IMR-90 (cell line): ENCODE measurements around the gene FNDC3B. TPM values are rescaled to one million over a fixed set of nuclear protein-coding genes. Genes with fewer than 3 reads are reported as not detected.

Experiments used
- ATAC-seq: fragments of 200-7000 bp; cut with Tn5 transposase; 2 replicates; pipeline ENCODE4 v1.9.1; 2020; ENCODE audit warnings: low read depth, mild to moderate bottlenecking, moderate library complexity
- BruUV-seq: library from RNA; stranded (reverse); fragments of 400-500 nt; replicated peaks from 2 replicates; lab custom pipeline; 2021; lab: Mats Ljungman, UMichigan
- CTCF ChIA-PET: fragments of 300-600 bp; formaldehyde crosslinking; extraction: SDS; loops from one replicate; lab custom pipeline; 2021; ENCODE audit warnings: antibody characterized with exemption; lab: Yijun Ruan, JAX
- POLR2A ChIA-PET: fragments of 300-600 bp; sonication (Branson Sonifier 250); formaldehyde crosslinking; loops from one replicate; lab custom pipeline; 2022; ENCODE audit warnings: antibody characterized with exemption; ENCODE audit not compliant: unreplicated experiment; lab: Charles Lee
- DNase-seq: peaks from one replicate; pipeline ENCODE4 v3.0.0; 2013
- H2AFZ ChIP-seq: replicated peaks from 2 replicates; pipeline ENCODE3; 2013; ENCODE audit warnings: low read length, mild to moderate bottlenecking; ENCODE audit not compliant: poor library complexity
- H2AK5ac ChIP-seq: 2 replicates; pipeline ENCODE4 v1.6.1; 2013; ENCODE audit warnings: low read depth, low read length, inconsistent platforms
- H2AK9ac ChIP-seq: replicated peaks from 2 replicates; pipeline ENCODE3; 2013; ENCODE audit warnings: mild to moderate bottlenecking, low read depth, low read length, moderate library complexity; ENCODE audit not compliant: poor library complexity
- H2BK120ac ChIP-seq: 2 replicates; pipeline ENCODE4 v1.6.1; 2013; ENCODE audit warnings: low read depth, low read length, inconsistent platforms
- H2BK15ac ChIP-seq: 3 replicates; pipeline ENCODE4 v1.6.1; 2013; ENCODE audit warnings: low read depth, low read length, inconsistent platforms
- H2BK20ac ChIP-seq: 2 replicates; pipeline ENCODE4 v1.6.1; 2013; ENCODE audit warnings: low read depth, mild to moderate bottlenecking, inconsistent platforms, low read length, moderate library complexity
- H2BK5ac ChIP-seq: 2 replicates; pipeline ENCODE4 v1.6.1; 2013; ENCODE audit warnings: mild to moderate bottlenecking, low read depth, low read length, inconsistent platforms; ENCODE audit not compliant: poor library complexity, severe bottlenecking
- H3K14ac ChIP-seq: replicated peaks from 2 replicates; pipeline ENCODE4 v1.6.1; 2013; ENCODE audit warnings: low read depth, low read length, inconsistent platforms
- H3K18ac ChIP-seq: 2 replicates; pipeline ENCODE4 v1.6.1; 2013; ENCODE audit warnings: low read depth, low read length, control low read depth
- H3K23ac ChIP-seq: 2 replicates; pipeline ENCODE4 v1.6.1; 2013; ENCODE audit warnings: low read depth, low read length, inconsistent platforms
- H3K27ac ChIP-seq: 2 replicates; pipeline ENCODE4 v1.5.1; 2013; ENCODE audit warnings: mild to moderate bottlenecking, control low read depth, low read length; ENCODE audit not compliant: insufficient read depth
- H3K27me3 ChIP-seq: 2 replicates; pipeline ENCODE4 v1.6.1; 2013; ENCODE audit warnings: low read length; ENCODE audit not compliant: control insufficient read depth, insufficient read depth
- H3K36me3 ChIP-seq: 2 replicates; pipeline ENCODE4 v1.6.1; 2013; ENCODE audit warnings: low read length, mixed read lengths; ENCODE audit not compliant: control insufficient read depth, insufficient read depth
- H3K4ac ChIP-seq: 2 replicates; pipeline ENCODE4 v1.6.1; 2013; ENCODE audit warnings: low read depth, low read length, inconsistent platforms
- H3K4me1 ChIP-seq: 2 replicates; pipeline ENCODE4 v1.6.1; 2013; ENCODE audit warnings: low read length, mixed read lengths; ENCODE audit not compliant: control insufficient read depth, insufficient read depth
- H3K4me2 ChIP-seq: 2 replicates; pipeline ENCODE4 v1.6.1; 2013; ENCODE audit warnings: low read depth, mild to moderate bottlenecking, control low read depth, low read length, moderate library complexity
- H3K4me3 ChIP-seq: 2 replicates; pipeline ENCODE4 v1.5.1; 2013; ENCODE audit warnings: low read depth, mild to moderate bottlenecking, control low read depth, low read length, moderate library complexity; ENCODE audit not compliant: insufficient read depth
- H3K56ac ChIP-seq: 2 replicates; pipeline ENCODE4 v1.6.1; 2013; ENCODE audit warnings: low read length, inconsistent platforms; ENCODE audit not compliant: insufficient read depth; ENCODE audit errors: extremely low read depth
- H3K79me1 ChIP-seq, 2 experiments: 2 replicates each; pipeline ENCODE4 v1.6.1; 2013; ENCODE audit warnings: low read length in 2 of 2, inconsistent platforms in 1 of 2, low read depth in 1 of 2
- H3K9ac ChIP-seq: 2 replicates; pipeline ENCODE4 v1.6.1; 2013; ENCODE audit warnings: low read depth, low read length, control low read depth
- H3K9me1 ChIP-seq: 2 replicates; pipeline ENCODE4 v1.6.1; 2013; ENCODE audit warnings: low read length, inconsistent platforms; ENCODE audit not compliant: insufficient read depth
- H3K9me3 ChIP-seq: 2 replicates; pipeline ENCODE4 v1.6.1; 2013; ENCODE audit warnings: low read length; ENCODE audit not compliant: control insufficient read depth, insufficient read depth
- H4K20me1 ChIP-seq: 2 replicates; pipeline ENCODE4 v1.6.1; 2013; ENCODE audit warnings: low read length, inconsistent platforms; ENCODE audit not compliant: insufficient read depth
- H4K5ac ChIP-seq: 2 replicates; pipeline ENCODE4 v1.6.1; 2013; ENCODE audit warnings: mild to moderate bottlenecking, low read depth, low read length, control low read depth
- H4K8ac ChIP-seq, 2 experiments: 2 replicates each; pipeline ENCODE4 v1.6.1; 2013; ENCODE audit warnings: low read depth in 2 of 2, low read length in 2 of 2, control low read depth in 1 of 2, inconsistent platforms in 1 of 2
- H4K91ac ChIP-seq: 2 replicates; pipeline ENCODE4 v1.6.1; 2013; ENCODE audit warnings: low read depth, low read length, inconsistent platforms; ENCODE audit not compliant: insufficient read depth
- ELK1 ChIP-seq: fragments of 150-350 bp; IDR thresholded peaks from 2 replicates; pipeline ENCODE4 v1.6.1; 2016; ENCODE audit warnings: low read depth, mild to moderate bottlenecking, low read length, moderate library complexity, borderline replicate concordance
- POLR2A ChIP-seq: IDR thresholded peaks from 2 replicates; pipeline ENCODE4 v1.6.1; 2012; ENCODE audit warnings: mild to moderate bottlenecking, low read depth, low read length
- SMC3 ChIP-seq: fragments of 150-350 bp; IDR thresholded peaks from 2 replicates; pipeline ENCODE4 v1.6.1; 2016; ENCODE audit warnings: low read depth, mild to moderate bottlenecking, antibody characterized with exemption, low read length, moderate library complexity
- WGBS, 2 experiments: methylation state at CpG; one replicate each; pipeline versions ENCODE4 v1.1.5 to v1.1.7; 2013; ENCODE audit warnings: missing lambda C conversion rate in 2 of 2; ENCODE audit not compliant: insufficient read length in 1 of 2; ENCODE audit errors: extremely low coverage in 2 of 2; 5-methylcytosine and 5-hydroxymethylcytosine counted together
- dilution Hi-C: fragments of 300-500 bp; cut with HindIII; formaldehyde crosslinking; loops from one replicate; pipeline ENCODE4 v1.14.3; 2018; ENCODE audit warnings: low sequenced_read_pairs; ENCODE audit not compliant: unreplicated experiment
- in situ Hi-C: fragments of 300-500 bp; cut with MboI; formaldehyde crosslinking; loops from 3 replicates; pipeline ENCODE4 v1.14.3; 2019; ENCODE audit warnings: low sequenced_read_pairs, inconsistent platforms, mixed read lengths
- intact Hi-C: fragments of 100-400 bp; cut with micrococcal nuclease; formaldehyde crosslinking; loops from 2 replicates; pipeline ENCODE4 v1.10.0; 2022
- polyA plus RNA-seq, 3 experiments: library from polyadenylated mRNA; depleted of rRNA; stranded (reverse); fragments of >200 nt; gene quantifications; 2 replicates each; pipeline ENCODE4 v1.2.3, GENCODE V29; 2012; ENCODE audit warnings: low replicate concordance in 1 of 3
- total RNA-seq: library from RNA; depleted of rRNA; stranded (reverse); fragments of >200 nt; gene quantifications from 2 replicates; pipeline ENCODE4 v1.2.3, GENCODE V29; 2012

FNDC3B gene
- total and polyA plus RNA-seq, 2 of the 4 experiments (the other 2 are of a cell fraction), result 23.9 to 150 TPM

DNA sequence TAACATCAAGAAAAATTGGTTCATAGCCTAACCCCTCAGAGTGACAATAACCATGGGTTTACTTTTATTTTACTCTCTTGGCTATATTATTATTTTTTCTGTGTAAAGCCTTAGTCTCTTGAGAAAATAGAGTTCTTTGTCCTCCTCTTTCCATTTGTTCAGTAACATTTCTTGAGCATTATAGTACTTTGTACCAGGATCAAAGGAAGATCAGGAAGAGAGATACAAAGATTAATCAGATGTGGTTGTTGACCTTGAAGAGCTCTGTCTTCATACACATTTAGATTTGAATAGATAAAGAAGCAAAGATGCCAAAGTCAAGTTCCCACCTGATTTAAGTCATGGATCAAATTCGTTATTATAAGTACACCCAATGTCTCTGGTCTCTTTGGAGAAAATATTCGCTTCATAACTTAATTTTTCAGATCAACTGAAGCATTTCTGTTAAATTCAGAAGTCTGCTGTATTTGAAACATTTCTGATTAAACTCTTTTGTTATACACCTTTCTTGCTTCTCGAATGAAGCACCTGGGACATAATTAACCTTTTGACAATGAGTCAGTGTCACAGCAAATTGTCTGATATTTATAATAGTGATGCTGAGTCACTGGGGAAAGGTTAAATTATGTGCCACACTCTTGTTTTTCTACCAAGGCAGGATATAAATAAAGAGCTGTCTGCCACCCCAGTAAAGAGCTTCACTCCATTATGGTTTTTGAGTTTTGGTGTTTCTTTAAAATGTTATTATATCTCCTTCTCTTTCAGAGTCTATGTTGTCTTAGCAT is 308.7 kb downstream of the FNDC3B start:
- Histone ChIP-seq H3K4me2 (no peak overlapping the region), H2BK15ac (no peak overlapping the region), H3K27ac (no peak overlapping the region), H3K79me1 (peaks cover 12 to 27% of the 10 kb centered on the region in 2 experiments), H3K9me3 (no peaks in the 10 kb centered on the region), H4K20me1 (peaks cover 5% of the 10 kb centered on the region; the same call in 1 of the 2 replicates), H3K4me3 (no peak overlapping the region), H3K9me1 (peaks cover 4% of the 10 kb centered on the region; the same call in 1 of the 2 replicates), H3K9ac (no peak overlapping the region), H3K4me1 (no peaks in the 10 kb centered on the region), H2AK5ac (no peak overlapping the region), H3K36me3 (peaks cover 53% of the 10 kb centered on the region), H3K14ac (no peak overlapping the region), H2AFZ (no peak overlapping the region), H2BK5ac (no peak overlapping the region), H3K56ac (no peak overlapping the region), H4K91ac (no peak overlapping the region), H3K4ac (no peak overlapping the region), H4K8ac (no peak overlapping the region), H3K23ac (no peak overlapping the region), H2AK9ac (no peak overlapping the region), H4K5ac (no peak overlapping the region), H2BK120ac (no peak overlapping the region), H3K18ac (no peak overlapping the region), H3K27me3 (no peaks in the 10 kb centered on the region), H2BK20ac (no peak overlapping the region)
- ChIA-PET CTCF (interaction anchor here (1.2 kb wide), 1 partner anchor 16 kb away, joined by 6 read pairs; no protein-coding TSS in a partner anchor), POLR2A (no interaction called here)
- intact Hi-C loops, result loop anchor here (5.0 kb wide), 1 partner anchor 319 kb away; no protein-coding TSS in a partner anchor
- no CpG with 5 or more reads among the region's 3 CpGs for WGBS, 2 experiments
- dilution Hi-C loops, result no loop called here
- TF ChIP-seq SMC3 (no peak), ELK1 (no peak), POLR2A (no peak)
- DNase-seq (no peak), ATAC-seq (no peak)
- in situ Hi-C loops, result loop anchor here (25.0 kb wide), 1 partner anchor 711 kb away; no protein-coding TSS in a partner anchor
- BruUV-seq, result no TSS peak
